ENCODE results near the gene SLC6A20. TPM values are rescaled to one million over a fixed set of nuclear protein-coding genes. Genes with fewer than 3 reads are reported as not detected.

The SLC6A20 gene
- total RNA-seq, 3 donors from 2014 or later: 0.29 to 2.4 (median 1.2) TPM

DNA sequence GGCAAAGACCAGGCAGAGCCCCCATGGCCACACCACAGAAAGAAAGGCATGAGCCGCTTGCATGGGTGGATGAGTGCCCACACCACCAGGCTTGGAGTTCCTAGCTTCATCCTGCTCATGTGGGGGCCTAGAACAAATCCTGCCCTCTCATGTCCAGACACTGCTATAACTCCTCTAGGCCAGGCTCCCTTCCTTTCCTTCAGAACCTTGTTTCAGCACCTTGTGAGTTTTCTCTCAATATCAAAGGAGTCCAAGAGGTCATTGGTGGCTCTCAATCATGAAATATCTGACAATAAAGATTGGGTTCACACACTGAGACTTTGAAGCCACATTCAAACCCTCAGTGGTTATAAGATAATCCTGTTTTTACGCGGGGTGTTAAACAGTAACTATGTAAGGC, 12.7 kb downstream of the SLC6A20 start:
- ATAC-seq: peak; percentile 27
- Histone ChIP-seq H3K4me1 (ENCODE audit: low read depth) (no peaks in the 10 kb centered on the region), H3K9me3 (no peaks in the 10 kb centered on the region), H3K36me3 (ENCODE audit: low read depth) (no peaks in the 10 kb centered on the region), H3K4me3 (no peak overlapping the region)
- intact Hi-C loops (cut with DNase I, micrococcal nuclease): no loop called here
- TF ChIP-seq, protein P1, sequence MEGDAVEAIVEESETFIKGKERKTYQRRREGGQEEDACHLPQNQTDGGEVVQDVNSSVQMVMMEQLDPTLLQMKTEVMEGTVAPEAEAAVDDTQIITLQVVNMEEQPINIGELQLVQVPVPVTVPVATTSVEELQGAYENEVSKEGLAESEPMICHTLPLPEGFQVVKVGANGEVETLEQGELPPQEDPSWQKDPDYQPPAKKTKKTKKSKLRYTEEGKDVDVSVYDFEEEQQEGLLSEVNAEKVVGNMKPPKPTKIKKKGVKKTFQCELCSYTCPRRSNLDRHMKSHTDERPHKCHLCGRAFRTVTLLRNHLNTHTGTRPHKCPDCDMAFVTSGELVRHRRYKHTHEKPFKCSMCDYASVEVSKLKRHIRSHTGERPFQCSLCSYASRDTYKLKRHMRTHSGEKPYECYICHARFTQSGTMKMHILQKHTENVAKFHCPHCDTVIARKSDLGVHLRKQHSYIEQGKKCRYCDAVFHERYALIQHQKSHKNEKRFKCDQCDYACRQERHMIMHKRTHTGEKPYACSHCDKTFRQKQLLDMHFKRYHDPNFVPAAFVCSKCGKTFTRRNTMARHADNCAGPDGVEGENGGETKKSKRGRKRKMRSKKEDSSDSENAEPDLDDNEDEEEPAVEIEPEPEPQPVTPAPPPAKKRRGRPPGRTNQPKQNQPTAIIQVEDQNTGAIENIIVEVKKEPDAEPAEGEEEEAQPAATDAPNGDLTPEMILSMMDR (IDR thresholded peaks at IDR 0.05): no peak
- DNase-seq: no peak

DNA sequence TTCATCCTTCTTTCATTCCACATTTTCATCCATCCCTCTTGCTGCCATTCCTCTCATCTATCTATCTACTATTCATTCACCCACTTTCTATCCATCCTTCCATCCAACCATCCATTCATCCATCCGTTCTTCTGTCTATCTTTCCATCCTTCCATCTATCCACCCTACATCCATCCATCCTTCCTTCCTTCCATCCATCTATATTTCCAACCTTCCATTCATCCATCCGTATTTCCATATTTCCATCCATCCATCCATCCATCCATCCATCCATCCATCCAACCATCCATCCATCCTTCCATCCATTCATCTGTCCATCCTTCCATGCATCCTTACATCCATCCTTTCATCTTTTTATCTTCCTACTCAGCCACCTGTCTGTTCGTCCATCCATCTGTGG, 14.0 kb downstream of the SLC6A20 start:
- DNase-seq (no peak), ATAC-seq (no peak)
- TF ChIP-seq, protein P1 (IDR thresholded peaks at IDR 0.05): no peak
- no peaks in the 10 kb centered on the region for H3K4me1 ChIP-seq (ENCODE audit: low read depth)
- H3K4me3 ChIP-seq: no peak overlapping the region
- H3K9me3 ChIP-seq: no peaks in the 10 kb centered on the region
- H3K36me3 ChIP-seq (ENCODE audit: low read depth): no peaks in the 10 kb centered on the region
- intact Hi-C loops (cut with DNase I, micrococcal nuclease): no loop called here

DNA sequence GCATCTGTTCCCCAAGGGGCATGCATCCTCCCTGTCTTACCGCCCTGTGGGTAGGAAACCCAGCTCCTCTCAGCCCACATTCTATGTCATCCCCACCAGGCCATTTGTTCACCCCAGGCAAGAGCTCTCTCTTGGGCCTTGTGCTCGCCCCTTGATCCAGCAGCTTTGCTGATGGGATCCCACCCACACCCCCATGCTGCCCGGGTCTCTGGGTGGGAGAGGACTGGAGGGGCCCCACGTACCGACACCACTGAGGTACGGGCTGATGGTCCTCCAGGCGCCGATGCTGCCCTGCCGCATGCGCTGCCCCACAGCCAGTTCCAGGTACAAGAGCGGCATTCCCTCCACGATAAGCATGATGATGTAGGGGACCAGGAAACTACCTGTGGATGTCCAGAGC, 14.5 kb downstream of the SLC6A20 start:
- H3K9me3 ChIP-seq: no peaks in the 10 kb centered on the region
- intact Hi-C loops (cut with DNase I, micrococcal nuclease): no loop called here
- no peak for ATAC-seq
- H3K4me1 ChIP-seq (ENCODE audit: low read depth): no peaks in the 10 kb centered on the region
- TF ChIP-seq, protein P1 (IDR thresholded peaks at IDR 0.05): no peak
- no peaks in the 10 kb centered on the region for H3K36me3 ChIP-seq (ENCODE audit: low read depth)
- H3K4me3 ChIP-seq: no peak overlapping the region
- no peak for DNase-seq

DNA sequence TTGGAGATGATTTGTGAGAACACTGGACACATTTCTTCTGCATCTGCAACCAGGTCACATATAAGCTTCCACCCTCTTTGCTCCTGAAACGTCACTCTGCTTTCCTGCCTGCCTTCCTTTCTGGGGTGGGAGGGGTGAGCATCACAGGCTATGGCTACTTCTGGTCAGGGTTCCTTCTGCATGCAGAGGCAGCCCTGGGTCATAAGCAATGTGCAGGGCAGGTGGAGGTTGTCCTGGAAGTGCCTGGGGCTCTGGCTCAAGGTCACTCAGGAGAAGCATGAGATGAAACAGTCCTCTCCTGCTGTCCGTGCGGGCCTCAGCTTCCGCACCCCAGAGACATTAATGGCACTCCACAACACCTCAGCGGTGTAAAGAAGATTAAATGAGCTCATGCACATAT, 15.1 kb downstream of the SLC6A20 start:
- DNase-seq: no peak
- intact Hi-C loops (cut with DNase I, micrococcal nuclease): no loop called here

DNA sequence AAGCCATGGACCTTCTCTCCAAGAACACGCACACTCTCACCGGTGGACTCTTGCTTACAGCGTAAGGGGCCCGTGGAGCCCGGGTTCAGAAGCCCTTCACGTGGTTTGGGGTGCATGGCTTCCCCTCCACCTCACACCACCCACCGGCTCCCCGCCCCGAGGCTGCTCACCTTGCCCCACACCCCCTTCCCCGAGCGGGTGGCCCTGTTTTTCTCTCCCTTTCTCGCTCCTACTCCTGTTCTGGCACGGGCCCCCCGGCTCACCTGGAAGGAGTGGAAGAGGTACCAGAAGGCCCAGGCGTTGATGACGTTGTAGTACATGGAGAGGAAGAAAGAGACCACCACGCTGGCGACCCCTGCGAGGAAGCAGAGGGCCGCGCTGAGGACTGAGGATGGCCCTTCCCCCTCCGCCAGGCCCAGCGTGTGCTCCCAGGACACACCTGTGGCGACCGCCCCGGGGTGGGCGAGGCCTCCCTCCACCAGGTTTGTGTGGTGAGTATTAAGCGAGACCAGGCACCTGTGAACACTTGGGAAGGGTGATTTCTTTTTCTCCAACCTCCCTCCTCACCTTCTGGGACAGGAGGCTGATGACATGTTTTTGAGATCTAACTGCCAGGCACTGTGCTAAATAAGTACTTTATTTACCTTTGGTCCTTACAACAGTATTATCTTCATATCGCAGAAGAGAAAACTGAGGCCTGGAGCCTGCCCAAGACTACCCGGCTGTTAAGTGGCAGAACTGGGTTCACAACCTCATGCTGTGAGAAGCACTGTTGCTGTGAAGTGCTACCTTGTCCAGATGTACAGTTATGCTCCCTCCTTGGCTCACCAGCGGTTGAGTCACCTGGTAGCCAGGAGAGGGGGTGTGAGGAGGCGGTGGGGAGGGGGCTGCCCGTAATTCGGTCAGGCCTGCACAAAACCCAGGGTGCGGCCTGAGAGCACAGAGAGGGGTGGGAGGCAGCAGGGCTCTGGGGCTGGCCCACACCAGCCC, 16.3 kb downstream of the SLC6A20 start:
- TF ChIP-seq, protein P1 (IDR thresholded peaks at IDR 0.05): no peak
- no peaks in the 10 kb centered on the region for H3K9me3 ChIP-seq
- H3K4me1 ChIP-seq (ENCODE audit: low read depth): no peaks in the 10 kb centered on the region
- intact Hi-C loops (cut with DNase I, micrococcal nuclease): no loop called here
- H3K36me3 ChIP-seq (ENCODE audit: low read depth): no peaks in the 10 kb centered on the region
- no peak overlapping the region for H3K4me3 ChIP-seq
- DNase-seq (no peak), ATAC-seq (no peak)

More for the DNA sequence above, 15.1 kb downstream of the SLC6A20 start:
- no peak overlapping the region for H3K4me3 ChIP-seq
- TF ChIP-seq, protein P1 (IDR thresholded peaks at IDR 0.05): no peak
- H3K4me1 ChIP-seq (ENCODE audit: low read depth): no peaks in the 10 kb centered on the region
- H3K36me3 ChIP-seq (ENCODE audit: low read depth): no peaks in the 10 kb centered on the region
- H3K9me3 ChIP-seq: no peaks in the 10 kb centered on the region
- ATAC-seq: no peak

All from mucosa of descending colon (tissue), 3 donors.